Measurements from ENCODE around the gene PLA2G4E. TPM values are rescaled to one million over a fixed set of nuclear protein-coding genes. Genes with fewer than 3 reads are reported as not detected.

Gene PLA2G4E
- total RNA-seq, 1 experiment from 2014 or later: not detected

GRCh38 chr15:41988896-41989572 is 31.8 kb downstream of the PLA2G4E start:
- CTCF ChIA-PET: interaction anchor here (0.7 to 1.6 kb wide), 5 partner anchors 67 to 145 kb away, joined by 3 to 11 read pairs (median 3); no protein-coding TSS in a partner anchor
- H3K4me3 ChIP-seq (ENCODE audit: low read depth, low read length, poor library complexity, severe bottlenecking): no peak overlapping the region
- no peaks in the 10 kb centered on the region for H3K36me3 ChIP-seq (ENCODE audit: insufficient read depth, low read length, poor library complexity, severe bottlenecking)
- no peaks in the 10 kb centered on the region for H3K27me3 ChIP-seq (replicated peaks; ENCODE audit: insufficient read depth, low read depth, low read length, poor library complexity)
- H3K9me3 ChIP-seq (ENCODE audit: low read depth, low read length, poor library complexity, severe bottlenecking): no peaks in the 10 kb centered on the region
- no TSS peak for BruUV-seq (replicated peaks)
- H3K4me1 ChIP-seq (ENCODE audit: insufficient read depth, low read length, poor library complexity, severe bottlenecking): no peaks in the 10 kb centered on the region
- no peak overlapping the region for H3K27ac ChIP-seq (ENCODE audit: low read depth, low read length, poor library complexity, severe bottlenecking)
- POLR2A ChIA-PET (ENCODE audit: low non-redundant PET): no interaction called here
- intact Hi-C loops (cut with micrococcal nuclease; ENCODE audit: unreplicated experiment): loop anchor here (1.0 to 5.0 kb wide), 2 partner anchors 68 to 143 kb away; no protein-coding TSS in a partner anchor
- TF ChIP-seq EZH2 (IDR thresholded peaks at IDR 0.05; ENCODE audit: borderline replicate concordance, low read depth, low read length, poor library complexity, severe bottlenecking): no peak
- no peak for TF ChIP-seq CTCF (conservative IDR thresholded peaks at IDR 0.05; ENCODE audit: low read depth, low read length)
- no peak for DNase-seq (ENCODE audit: low spot score)

GRCh38 chr15:41987925-41988275 is 32.9 kb downstream of the PLA2G4E start:
- H3K27ac ChIP-seq (ENCODE audit: low read depth, low read length, poor library complexity, severe bottlenecking): no peak overlapping the region
- H3K4me3 ChIP-seq (ENCODE audit: low read depth, low read length, poor library complexity, severe bottlenecking): no peak overlapping the region
- POLR2A ChIA-PET (ENCODE audit: low non-redundant PET): no interaction called here
- no TSS peak for BruUV-seq (replicated peaks)
- TF ChIP-seq CTCF (conservative IDR thresholded peaks at IDR 0.05; ENCODE audit: low read depth, low read length) (no peak), EZH2 (IDR thresholded peaks at IDR 0.05; ENCODE audit: borderline replicate concordance, low read depth, low read length, poor library complexity, severe bottlenecking) (no peak)
- no peaks in the 10 kb centered on the region for H3K36me3 ChIP-seq (ENCODE audit: insufficient read depth, low read length, poor library complexity, severe bottlenecking)
- intact Hi-C loops (cut with micrococcal nuclease; ENCODE audit: unreplicated experiment): loop anchor here (5.0 kb wide), 1 partner anchor 144 kb away; no protein-coding TSS in a partner anchor
- DNase-seq (ENCODE audit: low spot score): no peak
- no peaks in the 10 kb centered on the region for H3K9me3 ChIP-seq (ENCODE audit: low read depth, low read length, poor library complexity, severe bottlenecking)
- CTCF ChIA-PET: no interaction called here
- no peaks in the 10 kb centered on the region for H3K4me1 ChIP-seq (ENCODE audit: insufficient read depth, low read length, poor library complexity, severe bottlenecking)
- H3K27me3 ChIP-seq (replicated peaks; ENCODE audit: insufficient read depth, low read depth, low read length, poor library complexity): no peaks in the 10 kb centered on the region

GRCh38 chr15:41987246-41987924 is 33.5 kb downstream of the PLA2G4E start:
- TF ChIP-seq CTCF (conservative IDR thresholded peaks at IDR 0.05; ENCODE audit: low read depth, low read length) (no peak), EZH2 (IDR thresholded peaks at IDR 0.05; ENCODE audit: borderline replicate concordance, low read depth, low read length, poor library complexity, severe bottlenecking) (no peak)
- no peak for DNase-seq (ENCODE audit: low spot score)
- CTCF ChIA-PET: no interaction called here
- POLR2A ChIA-PET (ENCODE audit: low non-redundant PET): no interaction called here
- BruUV-seq (replicated peaks): no TSS peak
- intact Hi-C loops (cut with micrococcal nuclease; ENCODE audit: unreplicated experiment): loop anchor here (5.0 kb wide), 1 partner anchor 145 kb away; no protein-coding TSS in a partner anchor
- Histone ChIP-seq H3K36me3 (ENCODE audit: insufficient read depth, low read length, poor library complexity, severe bottlenecking) (no peaks in the 10 kb centered on the region), H3K27ac (ENCODE audit: low read depth, low read length, poor library complexity, severe bottlenecking) (no peak overlapping the region), H3K9me3 (ENCODE audit: low read depth, low read length, poor library complexity, severe bottlenecking) (no peaks in the 10 kb centered on the region), H3K4me3 (ENCODE audit: low read depth, low read length, poor library complexity, severe bottlenecking) (no peak overlapping the region), H3K4me1 (ENCODE audit: insufficient read depth, low read length, poor library complexity, severe bottlenecking) (no peaks in the 10 kb centered on the region), H3K27me3 (replicated peaks; ENCODE audit: insufficient read depth, low read depth, low read length, poor library complexity) (no peaks in the 10 kb centered on the region)
